Psoas muscle (tissue), 8 donors: ENCODE results near the gene ZBTB16. TPM values are rescaled to one million over a fixed set of nuclear protein-coding genes. Genes with fewer than 3 reads are reported as not detected.

Experiments
- ATAC-seq, 4 donors: fragments of 200-7000 bp; cut with Tn5 transposase; one replicate each; pipeline ENCODE4 v1.9.1; 2020; ENCODE audit warnings: moderate library complexity in 3 of 4, mild to moderate bottlenecking in 2 of 4
- DNase-seq, 2 donors: peaks; one replicate each; pipeline ENCODE4 v3.0.0-alpha.2; 2020
- H3K27ac ChIP-seq: fragments of 200-600 bp; one replicate; pipeline ENCODE4 v1.8.0; 2022
- H3K27me3 ChIP-seq, 3 donors: fragments of 200-600 bp in 1 of 3; one replicate each; pipeline versions ENCODE4 v1.6.1 to v1.8.0; 2013 to 2022; ENCODE audit warnings: low read length in 2 of 3, mild to moderate bottlenecking in 2 of 3, moderate library complexity in 1 of 3; ENCODE audit not compliant: insufficient read depth in 3 of 3
- H3K36me3 ChIP-seq, 2 donors: fragments of 200-600 bp in 1 of 2; one replicate each; pipeline versions ENCODE4 v1.6.1 to v1.8.0; 2013 to 2022; ENCODE audit warnings: low read depth in 1 of 2, mild to moderate bottlenecking in 1 of 2, moderate library complexity in 1 of 2; ENCODE audit not compliant: insufficient read depth in 1 of 2
- H3K4me1 ChIP-seq: fragments of 200-600 bp; one replicate; pipeline ENCODE4 v1.8.0; 2022
- H3K4me3 ChIP-seq: fragments of 200-600 bp; one replicate; pipeline ENCODE4 v1.8.0; 2022; ENCODE audit warnings: mild to moderate bottlenecking
- H3K9me3 ChIP-seq: fragments of 200-600 bp; one replicate; pipeline ENCODE4 v1.8.0; 2022
- WGBS, 3 donors: extraction: QIAGEN DNeasy Blood & Tissue Kit; methylation state at CpG; one replicate each; pipeline versions ENCODE4 v1.1.6 to v1.1.7; 2013; 5-methylcytosine and 5-hydroxymethylcytosine counted together
- intact Hi-C, 2 donors: fragments of 100-400 bp; cut with DNase I; formaldehyde crosslinking; loops; one replicate each; pipeline versions ENCODE4 v1.11.0 to v1.14.2; 2022
- polyA plus RNA-seq, 3 donors: library from polyadenylated mRNA; stranded (reverse); fragments of 200-250 nt; gene quantifications; one replicate each; pipeline ENCODE4 v1.2.3, GENCODE V29; 2013
- total RNA-seq, 4 donors: library from RNA; stranded (reverse); fragmentation: NEBNext Ultra II Directional in 2 of 4; extraction: Animal tissue kit (Norgen Biotek cat#: 25700) in 2 of 4; gene quantifications; one replicate each; pipeline versions ENCODE4 v1.2.1 to v1.2.4, GENCODE V29; 2021 to 2023
- TF ChIP-seq, protein P1 (sequence below): fragments of 200-600 bp; IDR thresholded peaks from one replicate; pipeline ENCODE4 v1.8.0; 2022; ENCODE audit warnings: antibody characterized with exemption
- donor health status: healthy with polysubstance abuse.
- donor health status: DM: no; HTN: no; CAD: no; lungs with moderate emphysema.
- donor health status: Bipolar disorder and iron deficiency.
- donor health status: healthy.
- donor health status: DM: yes; HTN: yes; CAD: no.
- donor health status: DM: no; HTN: no; CAD: no.
- donor health status: DM: no; HTN: no; CAD: no.
- donor health status: DM: yes; HTN: yes; CAD: no.

Gene ZBTB16
- total and polyA plus RNA-seq, 7 donors = 11.7 to 299 (median 89.8) TPM

DNA sequence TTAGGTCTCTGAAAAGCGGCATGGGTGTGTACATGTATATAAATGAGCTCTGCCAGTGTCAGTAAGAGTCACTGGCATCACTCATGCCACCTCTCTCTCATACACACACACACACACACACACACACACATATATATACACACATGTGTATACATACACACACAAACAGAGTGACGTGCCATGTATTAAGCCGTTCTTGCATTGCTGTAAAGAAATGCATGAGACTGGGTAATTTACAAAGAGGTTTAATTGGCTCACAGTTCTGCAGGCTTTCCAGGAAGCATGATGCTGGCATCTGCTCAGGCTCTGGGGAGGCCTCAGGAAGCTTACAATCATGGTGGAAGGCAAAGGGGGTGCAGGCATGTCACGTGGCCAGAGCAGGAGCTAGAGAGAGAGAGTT lies 131.1 kb downstream of the ZBTB16 start:
- Histone ChIP-seq H3K4me3 (no peak overlapping the region), H3K9me3 (peaks cover 4% of the 10 kb centered on the region), H3K36me3 (peaks cover 12 to 69% of the 10 kb centered on the region in 2 donors), H3K27me3 (no peaks in the 10 kb centered on the region), H3K4me1 (peaks cover 52% of the 10 kb centered on the region), H3K27ac (peak overlapping the region; percentile 91)
- intact Hi-C loops = no loop called here
- TF ChIP-seq, protein P1, sequence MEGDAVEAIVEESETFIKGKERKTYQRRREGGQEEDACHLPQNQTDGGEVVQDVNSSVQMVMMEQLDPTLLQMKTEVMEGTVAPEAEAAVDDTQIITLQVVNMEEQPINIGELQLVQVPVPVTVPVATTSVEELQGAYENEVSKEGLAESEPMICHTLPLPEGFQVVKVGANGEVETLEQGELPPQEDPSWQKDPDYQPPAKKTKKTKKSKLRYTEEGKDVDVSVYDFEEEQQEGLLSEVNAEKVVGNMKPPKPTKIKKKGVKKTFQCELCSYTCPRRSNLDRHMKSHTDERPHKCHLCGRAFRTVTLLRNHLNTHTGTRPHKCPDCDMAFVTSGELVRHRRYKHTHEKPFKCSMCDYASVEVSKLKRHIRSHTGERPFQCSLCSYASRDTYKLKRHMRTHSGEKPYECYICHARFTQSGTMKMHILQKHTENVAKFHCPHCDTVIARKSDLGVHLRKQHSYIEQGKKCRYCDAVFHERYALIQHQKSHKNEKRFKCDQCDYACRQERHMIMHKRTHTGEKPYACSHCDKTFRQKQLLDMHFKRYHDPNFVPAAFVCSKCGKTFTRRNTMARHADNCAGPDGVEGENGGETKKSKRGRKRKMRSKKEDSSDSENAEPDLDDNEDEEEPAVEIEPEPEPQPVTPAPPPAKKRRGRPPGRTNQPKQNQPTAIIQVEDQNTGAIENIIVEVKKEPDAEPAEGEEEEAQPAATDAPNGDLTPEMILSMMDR = no peak
- DNase-seq (no peak), ATAC-seq (no peak)
- 74 to 89% (median 86%) methylated on average over 4 of the region's 4 CpGs for WGBS, 3 donors

DNA sequence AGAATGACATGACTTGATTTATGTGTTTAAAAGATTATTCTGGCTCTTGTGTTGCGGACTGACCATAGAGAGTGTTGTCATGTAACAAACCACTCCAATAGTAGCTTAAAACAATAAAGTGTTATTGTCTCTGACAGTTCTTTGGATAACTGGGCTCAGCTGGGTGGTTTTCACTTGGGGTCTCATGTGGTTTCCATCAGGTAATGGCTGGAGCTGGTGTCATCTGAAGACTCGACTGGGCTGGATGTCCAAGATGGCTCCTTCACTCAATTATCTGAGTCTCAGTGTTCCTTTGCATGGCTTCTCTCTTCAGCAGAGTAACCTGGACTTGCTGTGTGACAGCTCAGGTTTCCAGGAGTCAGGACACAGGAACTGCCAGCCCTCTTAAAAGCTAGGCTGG lies 132.4 kb downstream of the ZBTB16 start:
- Histone ChIP-seq H3K4me3 (no peak overlapping the region), H3K27me3 (no peaks in the 10 kb centered on the region), H3K9me3 (peaks cover 4% of the 10 kb centered on the region), H3K27ac (peak overlapping the region; percentile 91), H3K4me1 (peaks cover 53% of the 10 kb centered on the region), H3K36me3 (peaks cover 12 to 56% of the 10 kb centered on the region in 2 donors)
- 45 to 77% (median 69%) methylated on average over 2 of the region's 2 CpGs for WGBS, 3 donors
- no peak for DNase-seq
- intact Hi-C loops = no loop called here
- TF ChIP-seq, protein P1 = no peak
- no peak for ATAC-seq

DNA sequence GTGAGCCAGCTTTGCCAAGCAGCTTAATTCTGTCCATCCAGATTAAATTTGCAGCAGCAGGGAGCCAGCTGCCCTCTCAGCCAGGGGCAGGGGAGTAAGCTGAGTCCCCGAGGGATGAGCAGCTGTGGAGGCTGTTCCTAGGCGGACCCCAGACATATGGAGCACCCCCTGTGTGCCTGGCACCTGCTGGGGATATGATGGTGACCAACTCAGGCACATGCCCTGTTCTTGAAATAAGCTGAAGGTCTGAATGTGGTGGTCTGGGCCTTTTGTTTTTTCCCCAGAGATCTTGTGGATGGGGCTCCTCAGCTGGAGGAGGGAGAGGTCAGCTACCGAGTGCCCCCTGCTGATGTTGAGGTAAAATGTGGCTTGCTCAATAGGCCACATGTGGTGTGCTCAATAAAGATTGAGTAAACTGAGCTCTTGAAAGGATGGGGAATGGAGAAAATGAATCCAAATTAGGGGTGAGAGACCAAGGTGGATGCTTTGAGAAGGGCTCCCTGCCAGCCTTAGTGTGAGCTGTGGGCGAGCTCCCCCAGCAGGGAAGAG lies 133.4 kb downstream of the ZBTB16 start:
- 55 to 72% (median 60%) methylated on average over 4 of the region's 4 CpGs for WGBS, 3 donors

DNA sequence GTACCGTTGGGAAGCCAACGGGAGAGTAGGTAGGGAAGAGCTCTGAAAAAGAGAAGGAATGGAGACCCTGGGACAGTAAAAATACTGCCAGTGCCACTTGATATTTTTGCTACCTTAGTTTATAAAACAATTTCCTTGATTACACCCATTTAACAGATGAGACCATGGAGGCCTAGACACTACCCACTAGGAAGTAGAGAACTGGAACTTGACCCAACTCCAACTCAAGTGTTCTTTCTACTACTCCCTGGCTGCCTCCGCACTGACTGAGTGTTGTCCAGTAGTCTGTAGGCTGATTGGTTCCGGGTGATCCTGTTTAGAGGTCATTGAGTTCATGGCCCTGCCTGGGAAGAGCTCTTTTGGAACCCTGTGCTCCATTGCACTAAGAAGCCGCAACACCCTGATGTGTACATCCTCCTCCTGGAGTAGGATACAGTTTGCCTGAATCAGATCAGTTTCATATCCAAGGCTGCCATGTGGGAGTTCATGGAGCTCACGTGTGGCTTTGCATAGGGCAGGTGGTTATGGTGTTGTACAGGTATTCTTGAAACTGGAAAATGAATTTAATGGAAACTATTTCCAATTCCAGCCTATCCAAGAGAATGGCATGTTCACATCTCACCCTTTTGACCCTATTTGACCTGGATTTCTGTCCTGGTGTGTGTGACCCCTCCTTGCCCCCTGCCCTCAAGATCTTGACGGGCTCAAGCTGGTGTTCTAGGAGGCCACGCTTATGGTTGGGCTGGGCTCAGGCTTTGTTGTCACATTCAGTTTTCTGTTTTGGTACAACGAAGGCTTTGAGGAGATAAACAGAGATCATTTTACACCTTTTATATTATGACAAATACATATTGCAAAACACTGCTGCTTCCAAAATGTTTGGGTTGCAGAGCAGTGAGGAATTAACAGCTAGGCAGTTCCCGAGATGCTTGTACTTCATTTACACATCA lies 134.5 kb downstream of the ZBTB16 start:
- H3K9me3 ChIP-seq = peaks cover 4% of the 10 kb centered on the region
- ATAC-seq (peak; percentile 7 to 54 (median 28)), DNase-seq (peak in 1 of 2 donors; percentile 74)
- TF ChIP-seq, protein P1 = no peak
- no peaks in the 10 kb centered on the region for H3K27me3 ChIP-seq
- 39 to 52% (median 43%) methylated on average over 10 of the region's 10 CpGs for WGBS, 3 donors
- H3K27ac ChIP-seq = peak overlapping the region; percentile 91
- H3K4me1 ChIP-seq = peaks cover 70% of the 10 kb centered on the region
- intact Hi-C loops = no loop called here
- no peak overlapping the region for H3K4me3 ChIP-seq
- H3K36me3 ChIP-seq = peaks cover 7 to 35% of the 10 kb centered on the region in 2 donors

More for the DNA sequence above, 133.4 kb downstream of the ZBTB16 start:
- TF ChIP-seq, protein P1 = no peak
- peaks cover 4% of the 10 kb centered on the region for H3K9me3 ChIP-seq
- peaks cover 61% of the 10 kb centered on the region for H3K4me1 ChIP-seq
- no peaks in the 10 kb centered on the region for H3K27me3 ChIP-seq
- intact Hi-C loops = no loop called here
- H3K27ac ChIP-seq = peak overlapping the region; percentile 91
- no peak for DNase-seq
- H3K36me3 ChIP-seq = peaks cover 12 to 46% of the 10 kb centered on the region in 2 donors
- no peak for ATAC-seq
- H3K4me3 ChIP-seq = no peak overlapping the region
